Measurements from ENCODE around the gene TSHZ2. TPM values are rescaled to one million over a fixed set of nuclear protein-coding genes. Genes with fewer than 3 reads are reported as not detected.

TSHZ2 gene
- total RNA-seq, 1 experiment from 2014 or later: 0.07 TPM

DNA sequence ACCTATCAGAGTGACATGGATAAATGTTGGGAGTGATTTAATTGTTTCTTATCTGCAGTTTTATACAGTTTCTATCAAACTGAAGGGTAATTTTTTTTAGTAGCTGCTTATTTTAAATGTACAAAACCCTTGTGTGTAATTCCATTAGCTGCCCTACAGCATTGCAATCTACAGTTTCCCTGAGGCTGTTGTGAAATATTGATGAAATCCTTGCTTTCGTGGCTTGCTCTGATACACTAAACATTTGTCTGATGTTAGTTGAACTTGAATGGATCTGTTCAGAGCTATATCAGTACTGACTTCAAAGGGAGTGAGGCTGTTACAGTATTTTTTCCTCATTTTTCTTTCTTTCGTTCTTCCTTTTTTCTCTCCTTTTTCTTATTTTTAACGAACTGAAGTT lies 255.4 kb downstream of the TSHZ2 start:
- intact Hi-C loops (cut with micrococcal nuclease): loop anchor here (10.0 kb wide), 1 partner anchor 717 kb away; no protein-coding TSS in a partner anchor
- TF ChIP-seq SP1 (IDR thresholded peaks at IDR 0.05; ENCODE audit: low read depth): no peak
- TF ChIP-seq, protein P1, sequence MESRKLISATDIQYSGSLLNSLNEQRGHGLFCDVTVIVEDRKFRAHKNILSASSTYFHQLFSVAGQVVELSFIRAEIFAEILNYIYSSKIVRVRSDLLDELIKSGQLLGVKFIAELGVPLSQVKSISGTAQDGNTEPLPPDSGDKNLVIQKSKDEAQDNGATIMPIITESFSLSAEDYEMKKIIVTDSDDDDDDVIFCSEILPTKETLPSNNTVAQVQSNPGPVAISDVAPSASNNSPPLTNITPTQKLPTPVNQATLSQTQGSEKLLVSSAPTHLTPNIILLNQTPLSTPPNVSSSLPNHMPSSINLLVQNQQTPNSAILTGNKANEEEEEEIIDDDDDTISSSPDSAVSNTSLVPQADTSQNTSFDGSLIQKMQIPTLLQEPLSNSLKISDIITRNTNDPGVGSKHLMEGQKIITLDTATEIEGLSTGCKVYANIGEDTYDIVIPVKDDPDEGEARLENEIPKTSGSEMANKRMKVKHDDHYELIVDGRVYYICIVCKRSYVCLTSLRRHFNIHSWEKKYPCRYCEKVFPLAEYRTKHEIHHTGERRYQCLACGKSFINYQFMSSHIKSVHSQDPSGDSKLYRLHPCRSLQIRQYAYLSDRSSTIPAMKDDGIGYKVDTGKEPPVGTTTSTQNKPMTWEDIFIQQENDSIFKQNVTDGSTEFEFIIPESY (IDR thresholded peaks at IDR 0.05; ENCODE audit: extremely low read depth, insufficient replicate concordance, low read length): no peak
- TF ChIP-seq, protein P2, sequence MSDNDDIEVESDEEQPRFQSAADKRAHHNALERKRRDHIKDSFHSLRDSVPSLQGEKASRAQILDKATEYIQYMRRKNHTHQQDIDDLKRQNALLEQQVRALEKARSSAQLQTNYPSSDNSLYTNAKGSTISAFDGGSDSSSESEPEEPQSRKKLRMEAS (IDR thresholded peaks at IDR 0.05): no peak
- TF ChIP-seq FOSL1 (IDR thresholded peaks at IDR 0.05; ENCODE audit: low read depth): no peak
- no peak for TF ChIP-seq YY1 (IDR thresholded peaks at IDR 0.05; ENCODE audit: extremely low read depth, insufficient replicate concordance, low read depth, low read length)
- H3K9ac ChIP-seq (ENCODE audit: low read length): no peak overlapping the region
- no peak overlapping the region for H3K4me3 ChIP-seq (replicated peaks in 1 of 2; ENCODE audit: low read depth in 1 of 2, low read length in 2 of 2)
- H3K4me1 ChIP-seq (ENCODE audit: control insufficient read depth in 1 of 2, insufficient read depth in 2 of 2, low read length in 2 of 2): peaks cover 0 to 14% of the 10 kb centered on the region in 2 experiments; a peak in 2 of 4 replicates
- H3K79me2 ChIP-seq (ENCODE audit: insufficient read depth, low read length): no peaks in the 10 kb centered on the region
- H3K27me3 ChIP-seq (ENCODE audit: insufficient read depth, low read length): peaks cover 15% of the 10 kb centered on the region
- H3K4me2 ChIP-seq (ENCODE audit: low read length): no peak overlapping the region
- no peaks in the 10 kb centered on the region for H3K9me2 ChIP-seq (ENCODE audit: insufficient read depth)
- ChIA-PET POLR2A (no interaction called here), CTCF (no interaction called here), RAD21 (ENCODE audit: low non-redundant PET in 1 of 2, low total read pairs in 2 of 2, uncharacterized antibody in 2 of 2, unreplicated experiment in 2 of 2) (no interaction called here)
- H3K36me3 ChIP-seq (ENCODE audit: control insufficient read depth in 1 of 2, insufficient read depth in 2 of 2, low read length in 2 of 2): no peaks in the 10 kb centered on the region
- no peaks in the 10 kb centered on the region for H3K9me3 ChIP-seq (ENCODE audit: control insufficient read depth in 1 of 2, insufficient read depth in 1 of 2, low read depth in 1 of 2, low read length in 2 of 2)
- ATAC-seq (no peak), DNase-seq (ENCODE audit: low read depth, low spot score) (no peak)
- no peaks in the 10 kb centered on the region for H4K20me1 ChIP-seq (ENCODE audit: insufficient read depth)
- no peak overlapping the region for H3K27ac ChIP-seq (ENCODE audit: low read depth, low read length)
- H2AFZ ChIP-seq (ENCODE audit: low read depth, low read length, poor library complexity, severe bottlenecking): no peak overlapping the region
- BruUV-seq (replicated peaks): no TSS peak

DNA sequence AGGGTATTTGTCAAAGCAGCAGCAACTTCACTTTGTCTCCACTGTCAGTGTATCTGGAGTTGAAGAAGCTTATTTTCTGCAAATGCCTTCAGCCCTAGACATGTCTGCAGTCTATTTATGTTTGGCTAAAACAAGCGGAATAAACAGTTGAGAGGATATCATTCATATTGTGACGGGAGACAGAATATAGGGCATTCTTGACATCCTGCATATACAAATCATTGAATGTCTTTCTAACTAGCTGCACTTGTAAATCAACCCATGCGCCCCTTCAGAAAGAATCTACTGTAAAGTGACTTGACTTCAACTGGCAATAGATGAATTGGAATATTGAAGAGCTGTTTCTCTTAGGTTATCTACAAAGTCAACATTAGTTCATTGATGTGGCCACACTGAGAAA lies 258.9 kb downstream of the TSHZ2 start:
- RAD21 ChIA-PET (ENCODE audit: low non-redundant PET in 1 of 2, low total read pairs in 2 of 2, uncharacterized antibody in 2 of 2, unreplicated experiment in 2 of 2): no interaction called here
- no peak for DNase-seq (ENCODE audit: low read depth, low spot score)
- no peaks in the 10 kb centered on the region for H3K4me1 ChIP-seq (ENCODE audit: control insufficient read depth in 1 of 2, insufficient read depth in 2 of 2, low read length in 2 of 2)
- no peak for ATAC-seq
- H3K9me2 ChIP-seq (ENCODE audit: insufficient read depth): no peaks in the 10 kb centered on the region
- TF ChIP-seq, protein P2 (IDR thresholded peaks at IDR 0.05): no peak
- TF ChIP-seq, protein P1 (IDR thresholded peaks at IDR 0.05; ENCODE audit: extremely low read depth, insufficient replicate concordance, low read length): no peak
- TF ChIP-seq YY1 (IDR thresholded peaks at IDR 0.05; ENCODE audit: extremely low read depth, insufficient replicate concordance, low read depth, low read length) (no peak), SRF (IDR thresholded peaks at IDR 0.05; ENCODE audit: low read depth) (no peak), ZFX (IDR thresholded peaks at IDR 0.05) (no peak), EZH2phosphoT487 (IDR thresholded peaks at IDR 0.05; ENCODE audit: borderline replicate concordance) (no peak)
- intact Hi-C loops (cut with micrococcal nuclease): no loop called here
- H3K4me2 ChIP-seq (ENCODE audit: low read length): no peak overlapping the region
- H3K79me2 ChIP-seq (ENCODE audit: insufficient read depth, low read length): no peaks in the 10 kb centered on the region
- CTCF ChIA-PET: no interaction called here
- POLR2A ChIA-PET: no interaction called here
- H3K4me3 ChIP-seq (replicated peaks in 1 of 2; ENCODE audit: low read depth in 1 of 2, low read length in 2 of 2): no peak overlapping the region
- no peak overlapping the region for H2AFZ ChIP-seq (ENCODE audit: low read depth, low read length, poor library complexity, severe bottlenecking)
- peaks cover 15% of the 10 kb centered on the region for H3K27me3 ChIP-seq (ENCODE audit: insufficient read depth, low read length)
- H4K20me1 ChIP-seq (ENCODE audit: insufficient read depth): no peaks in the 10 kb centered on the region
- BruUV-seq (replicated peaks): no TSS peak
- H3K9me3 ChIP-seq (ENCODE audit: control insufficient read depth in 1 of 2, insufficient read depth in 1 of 2, low read depth in 1 of 2, low read length in 2 of 2): no peaks in the 10 kb centered on the region
- H3K36me3 ChIP-seq (ENCODE audit: control insufficient read depth in 1 of 2, insufficient read depth in 2 of 2, low read length in 2 of 2): no peaks in the 10 kb centered on the region
- H3K9ac ChIP-seq (ENCODE audit: low read length): no peak overlapping the region
- no peak overlapping the region for H3K27ac ChIP-seq (ENCODE audit: low read depth, low read length)

All from HCT116 (cell line).